Measurements from ENCODE around the gene UBQLNL.

The UBQLNL gene

GRCh38 chr11:5507177-5507932 lies 9.1 kb downstream of the UBQLNL start:
- no peak for DNase-seq (ENCODE audit: low read depth)

GRCh38 chr11:5505363-5506048 lies 11.0 kb downstream of the UBQLNL start:
- no peak for DNase-seq (ENCODE audit: low read depth)

- no peak for DNase-seq (ENCODE audit: low read depth)
These were observed 12.0 kb downstream of the UBQLNL start for GRCh38 chr11:5504403-5504921.

- DNase-seq (ENCODE audit: low read depth): no peak
These were observed 16.1 kb downstream of the UBQLNL start for GRCh38 chr11:5500393-5500801.

- no peak for DNase-seq (ENCODE audit: low read depth)
These were observed 16.8 kb downstream of the UBQLNL start for GRCh38 chr11:5499671-5500070.

GRCh38 chr11:5489576-5490357 lies 26.7 kb downstream of the UBQLNL start:
- no peak for DNase-seq (ENCODE audit: low read depth)

- DNase-seq (ENCODE audit: low read depth): no peak
These were observed 27.6 kb downstream of the UBQLNL start for GRCh38 chr11:5488798-5489399.

- DNase-seq (ENCODE audit: low read depth): no peak
These were observed 28.1 kb downstream of the UBQLNL start, which contains the start of gene OR52D1 for GRCh38 chr11:5488385-5488784. Gene OR52D1, plus strand, starts transcription at chr11:5488685. Its CDS starts 22 bp downstream, at chr11:5488707.

GRCh38 chr11:5486421-5486820 lies 30.1 kb downstream of the UBQLNL start:
- peak; percentile 8 for DNase-seq (ENCODE audit: low read depth)

GRCh38 chr11:5486003-5486402 lies 30.5 kb downstream of the UBQLNL start:
- DNase-seq (ENCODE audit: low read depth): no peak

GRCh38 chr11:5476186-5476819 lies 40.2 kb downstream of the UBQLNL start:
- DNase-seq (ENCODE audit: low read depth): peak; percentile 7

- DNase-seq (ENCODE audit: low read depth): no peak
These were observed 42.6 kb downstream of the UBQLNL start for GRCh38 chr11:5473921-5474320.

- DNase-seq (ENCODE audit: low read depth): no peak
These were observed 49.0 kb downstream of the UBQLNL start for GRCh38 chr11:5467527-5467926.
